SU-DHL-6 (cell line): ENCODE data around the gene WDR46.
A peak's percentile ranks its signal among the peaks of the same experiment; 100 is the strongest.

Experiments used
- H2AFZ ChIP-seq: fragments of 200-600 bp; sonication (generic); 2 replicates; pipeline ENCODE4 v1.6.1; 2014; ENCODE audit warnings: low read depth, mild to moderate bottlenecking, moderate library complexity, mixed read lengths, antibody characterized with exemption, low read length; ENCODE audit not compliant: severe bottlenecking
- H3F3A ChIP-seq: fragments of 200-600 bp; shearing (Covaris generic); 2 replicates; pipeline ENCODE4 v1.6.0; 2016; ENCODE audit warnings: antibody characterized with exemption, mild to moderate bottlenecking; ENCODE audit not compliant: insufficient read depth
- H3K27ac ChIP-seq: fragments of 200-600 bp; sonication (generic); 2 replicates; pipeline ENCODE4 v1.5.1; 2016; ENCODE audit warnings: low read depth, mild to moderate bottlenecking, low read length, moderate library complexity, mixed read lengths
- H3K27me3 ChIP-seq: fragments of 200-600 bp; sonication (generic), shearing (Covaris generic); 2 replicates; pipeline ENCODE4 v1.6.0; 2014; ENCODE audit warnings: mild to moderate bottlenecking, low read length
- H3K36me3 ChIP-seq: fragments of 200-600 bp; sonication (generic); 2 replicates; pipeline ENCODE4 v1.6.1; 2014; ENCODE audit warnings: mild to moderate bottlenecking, low read length, mixed read lengths
- H3K4me2 ChIP-seq: fragments of 300-600, 200-600 bp; shearing (Covaris generic), sonication (generic); 2 replicates; pipeline ENCODE4 v1.6.0; 2014; ENCODE audit warnings: low read length, low read depth, mild to moderate bottlenecking; ENCODE audit not compliant: poor library complexity, severe bottlenecking
- H3K4me3 ChIP-seq: fragments of 200-600 bp; sonication (generic); 2 replicates; pipeline ENCODE4 v1.5.1; 2014; ENCODE audit warnings: antibody characterized with exemption, low read length, mild to moderate bottlenecking, mixed read lengths; ENCODE audit not compliant: insufficient read depth, poor library complexity, severe bottlenecking
- H3K79me2 ChIP-seq: fragments of 200-600 bp; sonication (generic); 2 replicates; pipeline ENCODE4 v1.6.1; 2014; ENCODE audit warnings: mild to moderate bottlenecking, low read length, moderate library complexity; ENCODE audit not compliant: insufficient read depth
- H3K9ac ChIP-seq: fragments of 200-600 bp; sonication (generic); 2 replicates; pipeline ENCODE4 v1.7.0; 2014; ENCODE audit warnings: mild to moderate bottlenecking, low read length
- H3K9me2 ChIP-seq: fragments of 200-600 bp; sonication (generic); replicated peaks from 2 replicates; pipeline ENCODE4 v1.6.1; 2014; ENCODE audit warnings: low read length; ENCODE audit not compliant: insufficient read depth
- H3K9me3 ChIP-seq: fragments of 200-600 bp; sonication (generic); 2 replicates; pipeline ENCODE4 v1.6.1; 2014; ENCODE audit warnings: low read length, mixed read lengths; ENCODE audit not compliant: insufficient read depth
- H4K20me1 ChIP-seq: fragments of 200-600 bp; sonication (generic); 2 replicates; pipeline ENCODE4 v1.6.1; 2014; ENCODE audit warnings: low read depth, mild to moderate bottlenecking, antibody characterized with exemption, low read length, moderate library complexity, mixed read lengths
- CTCF ChIP-seq: fragments of 200-600 bp; sonication (generic); IDR thresholded peaks from one replicate; pipeline ENCODE4 v1.5.1; 2017; ENCODE audit warnings: antibody characterized with exemption, mild to moderate bottlenecking, low read length, moderate library complexity; ENCODE audit not compliant: insufficient read depth, poor library complexity, severe bottlenecking
- EZH2phosphoT487 ChIP-seq: fragments of 200-600 bp; sonication (generic), shearing (Covaris generic); conservative IDR thresholded peaks from 2 replicates; pipeline ENCODE4 v1.6.1; 2018; ENCODE audit warnings: mild to moderate bottlenecking, antibody characterized with exemption, low read length, moderate library complexity, mixed read lengths

Gene WDR46

GRCh38 chr6:33318426-33319073, 29.5 kb upstream of the WDR46 start:
- peaks cover 54% of the 10 kb centered on the region for H3F3A ChIP-seq
- H4K20me1 ChIP-seq = no peaks in the 10 kb centered on the region; the same call in 1 of the 2 replicates
- no peaks in the 10 kb centered on the region for H3K27me3 ChIP-seq
- H3K9me3 ChIP-seq = no peaks in the 10 kb centered on the region
- H3K9me2 ChIP-seq = no peaks in the 10 kb centered on the region
- peak overlapping the region; percentile 55 for H3K4me2 ChIP-seq
- H3K27ac ChIP-seq = peak overlapping the region; percentile 77
- H2AFZ ChIP-seq = no peak overlapping the region
- H3K4me3 ChIP-seq = peak overlapping the region; percentile 66
- peak overlapping the region; percentile 45 for H3K9ac ChIP-seq
- H3K79me2 ChIP-seq = peaks cover 34% of the 10 kb centered on the region
- H3K36me3 ChIP-seq = peaks cover 21% of the 10 kb centered on the region
- TF ChIP-seq EZH2phosphoT487 (no peak), CTCF (no peak)

DNA sequence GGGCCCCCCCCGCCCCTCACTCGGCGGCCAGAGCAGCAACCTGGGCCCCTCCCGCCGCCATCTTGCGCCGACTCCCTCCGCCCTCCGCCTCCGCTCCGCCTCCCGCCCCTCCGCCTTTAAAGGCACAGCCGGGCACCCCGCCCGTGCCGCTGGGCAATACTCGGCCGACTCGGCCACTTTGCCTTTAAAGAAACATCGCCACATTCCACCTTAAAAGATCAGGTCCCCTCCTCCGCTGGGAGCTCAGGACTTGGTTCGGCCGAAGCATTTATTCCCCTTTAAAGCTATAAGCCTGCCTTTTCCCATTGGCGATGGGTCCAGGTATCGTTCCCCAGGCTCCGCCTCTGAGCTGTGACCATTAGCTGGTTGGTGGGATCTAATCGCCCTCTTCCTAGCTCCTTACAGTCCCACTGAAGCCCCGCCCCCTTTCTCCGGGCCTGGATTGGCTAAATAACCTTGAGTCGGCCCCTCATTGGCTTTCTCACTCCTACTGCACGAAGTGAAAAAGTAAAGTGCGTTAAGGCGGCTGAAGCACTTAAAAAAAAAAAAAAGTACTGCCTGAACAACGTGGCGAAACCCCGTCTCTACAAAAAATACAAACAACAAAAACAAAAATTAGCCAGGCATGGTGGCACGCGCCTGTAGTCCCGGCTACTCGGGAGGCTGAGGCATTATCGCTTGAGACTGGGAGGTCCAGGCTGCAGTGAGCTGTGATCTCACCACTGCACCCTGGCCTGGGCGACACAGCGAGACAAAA, 28.8 kb upstream of the WDR46 start, which contains the start of gene ZBTB22:
Gene ZBTB22 (minus strand): TSS at position 76 of the 757 bp plus-strand sequence. CDS start 828 bp downstream, outside the sequence.
- H2AFZ ChIP-seq = peak within 1 kb of the TSS; percentile 1
- H4K20me1 ChIP-seq = no peaks in the 10 kb centered on the region; the same call in 1 of the 2 replicates
- peaks cover 57% of the 10 kb centered on the region for H3F3A ChIP-seq
- H3K4me3 ChIP-seq = peak within 1 kb of the TSS; percentile 66
- TF ChIP-seq CTCF (no peak), EZH2phosphoT487 (no peak)
- peak within 1 kb of the TSS; percentile 55 for H3K4me2 ChIP-seq
- no peaks in the 10 kb centered on the region for H3K27me3 ChIP-seq
- H3K36me3 ChIP-seq = peaks cover 21% of the 10 kb centered on the region
- no peaks in the 10 kb centered on the region for H3K9me3 ChIP-seq
- H3K9me2 ChIP-seq = no peaks in the 10 kb centered on the region
- H3K27ac ChIP-seq = peak within 1 kb of the TSS; percentile 77
- H3K79me2 ChIP-seq = peaks cover 40% of the 10 kb centered on the region
- H3K9ac ChIP-seq = peak within 1 kb of the TSS; percentile 45

DNA sequence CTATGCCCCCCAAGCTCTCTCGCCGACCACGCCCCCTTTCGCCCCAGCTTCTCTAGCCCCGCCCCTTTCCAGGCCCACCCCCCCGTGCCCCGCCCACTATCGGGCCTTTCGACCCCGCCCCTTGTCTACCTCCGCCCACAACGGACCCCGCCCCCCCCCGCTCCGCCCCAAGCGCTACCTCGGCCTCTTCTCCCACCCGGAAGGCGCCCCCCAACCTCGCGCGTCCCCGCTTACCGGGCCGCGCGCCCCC, 28.3 kb upstream of the WDR46 start:
- peak overlapping the region; percentile 66 for H3K4me3 ChIP-seq
- H3K79me2 ChIP-seq = peaks cover 40% of the 10 kb centered on the region
- H2AFZ ChIP-seq = no peak overlapping the region
- H3F3A ChIP-seq = peaks cover 60% of the 10 kb centered on the region
- H3K9ac ChIP-seq = peak overlapping the region; percentile 45; the same call in 1 of the 2 replicates
- no peaks in the 10 kb centered on the region for H3K27me3 ChIP-seq
- H3K9me2 ChIP-seq = no peaks in the 10 kb centered on the region
- H3K27ac ChIP-seq = peak overlapping the region; percentile 77; the same call in 1 of the 2 replicates
- peaks cover 21% of the 10 kb centered on the region for H3K36me3 ChIP-seq
- no peak for TF ChIP-seq CTCF
- TF ChIP-seq EZH2phosphoT487 = no peak
- H3K4me2 ChIP-seq = peak overlapping the region; percentile 55
- H4K20me1 ChIP-seq = no peaks in the 10 kb centered on the region; the same call in 1 of the 2 replicates
- no peaks in the 10 kb centered on the region for H3K9me3 ChIP-seq
